ENCODE data around the gene PTPRT.

PTPRT gene

DNA sequence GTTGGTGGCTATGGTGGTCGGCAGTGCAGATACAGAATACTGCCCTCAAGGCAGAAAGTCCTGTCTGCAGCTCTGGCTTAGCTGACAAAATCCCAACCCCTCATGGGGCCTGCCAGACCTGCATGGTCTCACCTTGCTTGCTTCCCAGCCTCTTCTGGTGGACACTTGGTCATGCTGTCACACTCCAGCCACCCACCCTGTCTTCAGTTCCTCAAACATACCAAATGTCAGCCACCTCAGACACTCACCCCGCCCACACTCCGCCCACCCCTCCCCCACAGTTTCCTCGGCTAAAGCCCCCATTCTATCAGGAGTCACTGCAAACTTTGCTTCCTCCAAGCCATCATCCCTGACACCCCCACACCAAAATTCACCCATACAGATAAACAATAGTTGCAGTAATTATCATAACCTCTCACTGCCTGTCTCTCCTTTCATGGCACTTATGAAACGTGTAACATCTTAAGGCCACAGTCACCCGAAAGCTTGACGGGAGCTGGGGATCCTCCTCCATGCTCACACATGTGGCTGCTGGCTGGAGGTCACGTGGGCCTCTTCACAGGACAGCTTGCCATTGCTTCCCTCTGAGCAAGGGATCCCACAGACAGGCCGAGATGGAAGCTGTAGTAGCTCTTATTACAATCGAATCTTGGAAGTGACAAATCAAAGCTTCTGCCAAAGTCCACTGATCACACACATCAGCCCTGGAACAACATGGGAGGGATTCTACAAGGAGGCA is 202.2 kb downstream of the PTPRT start:
- Histone ChIP-seq H3K9ac (ENCODE audit: low read length) (no peak overlapping the region), H3K4me1 (ENCODE audit: low read length) (no peaks in the 10 kb centered on the region), H3K9me3 (replicated peaks; ENCODE audit: insufficient read depth, low read length) (no peaks in the 10 kb centered on the region), H3K27me3 (replicated peaks; ENCODE audit: insufficient read depth, low read length) (no peaks in the 10 kb centered on the region), H2AFZ (ENCODE audit: low read length) (no peak overlapping the region), H4K20me1 (ENCODE audit: insufficient read depth, low read length) (no peaks in the 10 kb centered on the region), H3K36me3 (replicated peaks; ENCODE audit: insufficient read depth, low read length) (no peaks in the 10 kb centered on the region), H3K79me2 (ENCODE audit: low read length) (no peaks in the 10 kb centered on the region), H3F3A (ENCODE audit: insufficient read depth, low read length) (no peaks in the 10 kb centered on the region), H3K9me2 (replicated peaks; ENCODE audit: insufficient read depth, low read length) (no peaks in the 10 kb centered on the region), H3K4me2 (ENCODE audit: low read depth, low read length) (no peak overlapping the region), H3K27ac (ENCODE audit: low read length) (no peak overlapping the region), H3K4me3 (ENCODE audit: low read length) (no peak overlapping the region)
- TF ChIP-seq, protein P1, sequence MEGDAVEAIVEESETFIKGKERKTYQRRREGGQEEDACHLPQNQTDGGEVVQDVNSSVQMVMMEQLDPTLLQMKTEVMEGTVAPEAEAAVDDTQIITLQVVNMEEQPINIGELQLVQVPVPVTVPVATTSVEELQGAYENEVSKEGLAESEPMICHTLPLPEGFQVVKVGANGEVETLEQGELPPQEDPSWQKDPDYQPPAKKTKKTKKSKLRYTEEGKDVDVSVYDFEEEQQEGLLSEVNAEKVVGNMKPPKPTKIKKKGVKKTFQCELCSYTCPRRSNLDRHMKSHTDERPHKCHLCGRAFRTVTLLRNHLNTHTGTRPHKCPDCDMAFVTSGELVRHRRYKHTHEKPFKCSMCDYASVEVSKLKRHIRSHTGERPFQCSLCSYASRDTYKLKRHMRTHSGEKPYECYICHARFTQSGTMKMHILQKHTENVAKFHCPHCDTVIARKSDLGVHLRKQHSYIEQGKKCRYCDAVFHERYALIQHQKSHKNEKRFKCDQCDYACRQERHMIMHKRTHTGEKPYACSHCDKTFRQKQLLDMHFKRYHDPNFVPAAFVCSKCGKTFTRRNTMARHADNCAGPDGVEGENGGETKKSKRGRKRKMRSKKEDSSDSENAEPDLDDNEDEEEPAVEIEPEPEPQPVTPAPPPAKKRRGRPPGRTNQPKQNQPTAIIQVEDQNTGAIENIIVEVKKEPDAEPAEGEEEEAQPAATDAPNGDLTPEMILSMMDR (IDR thresholded peaks at IDR 0.05; ENCODE audit: low read length) = no peak
- TF ChIP-seq EZH2 (optimal IDR thresholded peaks at IDR 0.05; ENCODE audit: low read depth, low read length) = no peak
- no peak for TF ChIP-seq EZH2phosphoT487 (IDR thresholded peaks at IDR 0.05; ENCODE audit: low read length)
- DNase-seq = no peak

DNA sequence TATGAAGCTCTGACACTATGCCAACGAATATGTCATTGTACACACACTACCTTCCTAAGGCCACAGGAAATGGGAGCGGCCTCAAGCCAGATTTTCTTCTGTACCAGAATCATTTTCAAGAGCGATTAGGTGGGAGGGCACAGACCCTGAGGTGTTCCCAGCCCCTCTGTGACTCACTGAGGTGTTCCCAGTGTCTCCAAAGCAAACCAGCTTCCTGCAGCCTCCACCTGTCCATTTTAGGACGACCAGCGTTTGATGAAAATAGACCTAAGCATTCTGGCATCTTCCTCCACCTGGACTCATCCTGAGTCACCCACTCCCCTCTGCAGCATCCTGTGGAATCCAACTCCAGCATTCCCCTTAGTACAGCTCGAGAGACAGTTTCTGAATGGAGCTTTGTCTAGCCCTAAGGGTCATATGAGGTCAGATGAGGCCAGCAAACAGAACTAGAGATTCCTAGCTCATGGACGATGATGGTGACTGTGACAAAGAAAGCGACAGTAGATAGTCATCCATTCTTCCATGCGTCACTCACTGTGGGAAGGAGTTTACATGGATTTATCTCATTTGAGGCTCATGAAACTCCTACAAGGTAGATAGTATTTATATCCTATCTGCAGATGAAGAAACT is 203.4 kb downstream of the PTPRT start:
- H3K27me3 ChIP-seq (replicated peaks; ENCODE audit: insufficient read depth, low read length) = no peaks in the 10 kb centered on the region
- no peak for DNase-seq
- no peaks in the 10 kb centered on the region for H4K20me1 ChIP-seq (ENCODE audit: insufficient read depth, low read length)
- no peak overlapping the region for H3K4me2 ChIP-seq (ENCODE audit: low read depth, low read length)
- no peak overlapping the region for H2AFZ ChIP-seq (ENCODE audit: low read length)
- no peaks in the 10 kb centered on the region for H3K9me3 ChIP-seq (replicated peaks; ENCODE audit: insufficient read depth, low read length)
- no peak overlapping the region for H3K4me3 ChIP-seq (ENCODE audit: low read length)
- no peaks in the 10 kb centered on the region for H3K9me2 ChIP-seq (replicated peaks; ENCODE audit: insufficient read depth, low read length)
- H3K79me2 ChIP-seq (ENCODE audit: low read length) = no peaks in the 10 kb centered on the region
- no peaks in the 10 kb centered on the region for H3F3A ChIP-seq (ENCODE audit: insufficient read depth, low read length)
- H3K27ac ChIP-seq (ENCODE audit: low read length) = no peak overlapping the region
- no peaks in the 10 kb centered on the region for H3K36me3 ChIP-seq (replicated peaks; ENCODE audit: insufficient read depth, low read length)
- no peak for TF ChIP-seq EZH2 (optimal IDR thresholded peaks at IDR 0.05; ENCODE audit: low read depth, low read length)
- TF ChIP-seq EZH2phosphoT487 (IDR thresholded peaks at IDR 0.05; ENCODE audit: low read length) = no peak
- TF ChIP-seq, protein P1 (IDR thresholded peaks at IDR 0.05; ENCODE audit: low read length) = no peak
- no peak overlapping the region for H3K9ac ChIP-seq (ENCODE audit: low read length)
- no peaks in the 10 kb centered on the region for H3K4me1 ChIP-seq (ENCODE audit: low read length)

DNA sequence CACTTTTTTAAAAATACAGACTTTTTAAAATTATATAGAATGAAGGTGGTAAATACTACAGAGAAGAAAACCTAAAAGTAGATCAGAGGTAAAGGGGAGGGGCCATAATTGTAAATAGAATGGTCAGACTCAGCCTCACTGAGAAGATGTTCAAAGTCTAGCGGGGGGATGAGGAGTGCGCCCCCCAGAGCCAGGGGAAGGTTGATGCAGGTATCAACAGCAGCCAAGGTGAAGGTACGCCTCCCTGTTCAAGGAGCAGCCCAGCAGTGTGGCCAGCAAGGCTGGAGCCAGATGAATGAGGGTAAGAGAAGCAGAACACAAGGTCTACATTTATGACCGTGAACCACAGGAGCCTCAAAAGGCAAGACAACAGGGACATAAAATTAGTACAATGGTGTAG is 204.1 kb downstream of the PTPRT start:
- Histone ChIP-seq H3F3A (ENCODE audit: insufficient read depth, low read length) (no peaks in the 10 kb centered on the region), H3K4me1 (ENCODE audit: low read length) (no peaks in the 10 kb centered on the region), H3K36me3 (replicated peaks; ENCODE audit: insufficient read depth, low read length) (no peaks in the 10 kb centered on the region), H3K9me2 (replicated peaks; ENCODE audit: insufficient read depth, low read length) (no peaks in the 10 kb centered on the region), H3K4me3 (ENCODE audit: low read length) (no peak overlapping the region), H3K27ac (ENCODE audit: low read length) (no peak overlapping the region), H2AFZ (ENCODE audit: low read length) (no peak overlapping the region), H3K4me2 (ENCODE audit: low read depth, low read length) (no peak overlapping the region), H3K79me2 (ENCODE audit: low read length) (no peaks in the 10 kb centered on the region), H3K9ac (ENCODE audit: low read length) (no peak overlapping the region), H4K20me1 (ENCODE audit: insufficient read depth, low read length) (no peaks in the 10 kb centered on the region), H3K27me3 (replicated peaks; ENCODE audit: insufficient read depth, low read length) (no peaks in the 10 kb centered on the region), H3K9me3 (replicated peaks; ENCODE audit: insufficient read depth, low read length) (no peaks in the 10 kb centered on the region)
- no peak for DNase-seq
- TF ChIP-seq, protein P1 (IDR thresholded peaks at IDR 0.05; ENCODE audit: low read length) = no peak
- TF ChIP-seq EZH2 (optimal IDR thresholded peaks at IDR 0.05; ENCODE audit: low read depth, low read length) = no peak
- TF ChIP-seq EZH2phosphoT487 (IDR thresholded peaks at IDR 0.05; ENCODE audit: low read length) = no peak

All from MM.1S (cell line).